ENCODE measurements around the gene SLC38A8.

The SLC38A8 gene

GRCh38 chr16:83978401-83978904 lies 64.1 kb downstream of the SLC38A8 start:
- TF ChIP-seq CTCF (IDR thresholded peaks at IDR 0.05; ENCODE audit: low read depth, low read length, missing control alignments), result no peak
- in situ Hi-C loops (cut with HindIII; ENCODE audit: low sequenced_read_pairs), result no loop called here
- no peak for DNase-seq (ENCODE audit: low read depth)
- H3K4me3 ChIP-seq (ENCODE audit: low read depth, low read length), result no peak overlapping the region

GRCh38 chr16:83977056-83977815 lies 65.4 kb downstream of the SLC38A8 start:
- no peak for TF ChIP-seq CTCF (IDR thresholded peaks at IDR 0.05; ENCODE audit: low read depth, low read length, missing control alignments)
- no peak overlapping the region for H3K4me3 ChIP-seq (ENCODE audit: low read depth, low read length)
- DNase-seq (ENCODE audit: low read depth), result no peak
- in situ Hi-C loops (cut with HindIII; ENCODE audit: low sequenced_read_pairs), result no loop called here

GRCh38 chr16:83975590-83976260 lies 66.9 kb downstream of the SLC38A8 start:
- in situ Hi-C loops (cut with HindIII; ENCODE audit: low sequenced_read_pairs), result no loop called here

GRCh38 chr16:83974475-83974874 lies 68.1 kb downstream of the SLC38A8 start:
- no peak for DNase-seq (ENCODE audit: low read depth)
- TF ChIP-seq CTCF (IDR thresholded peaks at IDR 0.05; ENCODE audit: low read depth, low read length, missing control alignments), result no peak
- no peak overlapping the region for H3K4me3 ChIP-seq (ENCODE audit: low read depth, low read length)
- in situ Hi-C loops (cut with HindIII; ENCODE audit: low sequenced_read_pairs), result no loop called here

More at GRCh38 chr16:83975590-83976260, 66.9 kb downstream of the SLC38A8 start:
- no peak for TF ChIP-seq CTCF (IDR thresholded peaks at IDR 0.05; ENCODE audit: low read depth, low read length, missing control alignments)
- DNase-seq (ENCODE audit: low read depth), result no peak
- H3K4me3 ChIP-seq (ENCODE audit: low read depth, low read length), result no peak overlapping the region

GRCh38 chr16:83973581-83974385 lies 68.8 kb downstream of the SLC38A8 start:
- H3K4me3 ChIP-seq (ENCODE audit: low read depth, low read length), result no peak overlapping the region
- in situ Hi-C loops (cut with HindIII; ENCODE audit: low sequenced_read_pairs), result no loop called here
- DNase-seq (ENCODE audit: low read depth), result no peak
- TF ChIP-seq CTCF (IDR thresholded peaks at IDR 0.05; ENCODE audit: low read depth, low read length, missing control alignments), result no peak

GRCh38 chr16:83973077-83973476 lies 69.5 kb downstream of the SLC38A8 start:
- no peak for TF ChIP-seq CTCF (IDR thresholded peaks at IDR 0.05; ENCODE audit: low read depth, low read length, missing control alignments)
- H3K4me3 ChIP-seq (ENCODE audit: low read depth, low read length), result no peak overlapping the region
- in situ Hi-C loops (cut with HindIII; ENCODE audit: low sequenced_read_pairs), result no loop called here
- DNase-seq (ENCODE audit: low read depth), result no peak
